Nucleus accumbens (tissue), 56 donors: Measurements from ENCODE around the gene SFXN3.
"Not testable (repeated sequence)": the region's sequence is repeated elsewhere in the genome, so short reads cannot be mapped to it uniquely, and the experiment has no call there.

Source experiments
- DNase-seq, 56 donors: peaks; one replicate each; lab custom pipeline; 2025; lab: John Stamatoyannopoulos, UW

The SFXN3 gene

DNA sequence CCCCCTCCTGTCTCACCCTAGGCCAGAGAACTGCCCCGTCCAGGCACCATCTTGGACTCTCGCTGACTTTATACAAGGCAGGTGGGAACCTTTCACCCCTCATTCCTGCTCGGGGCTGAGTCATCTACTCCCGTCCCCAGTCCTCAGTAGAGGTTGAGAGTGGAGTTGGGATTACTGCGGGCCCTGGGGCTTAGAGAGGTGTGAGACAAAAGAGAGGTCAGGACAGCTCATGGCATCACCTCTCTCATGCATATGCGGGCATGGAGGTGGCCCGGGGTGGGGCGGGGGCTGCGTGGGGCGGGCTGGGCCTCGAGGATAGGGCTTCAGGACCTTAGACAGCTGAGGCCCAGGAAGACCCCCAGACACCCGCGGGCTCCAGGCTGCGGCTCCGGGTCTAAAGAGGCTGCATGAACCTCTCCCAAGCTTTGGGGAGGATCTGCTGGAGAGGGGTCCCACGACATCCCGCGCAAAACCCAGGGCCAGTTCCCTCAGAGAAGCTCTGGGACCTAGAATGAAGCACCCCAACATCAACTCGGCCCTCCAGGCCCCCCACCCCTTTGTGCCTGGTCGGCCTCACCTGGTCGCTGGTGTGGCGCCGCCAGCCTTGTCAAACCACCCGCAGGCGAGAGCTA is 422 bp upstream of the SFXN3 start:
- DNase-seq = no peak

- peak; percentile 24 to 93 (median 79) for DNase-seq
Observed at GRCh38 chr10:101031796-101032636, 982 bp downstream of the SFXN3 start.

DNA sequence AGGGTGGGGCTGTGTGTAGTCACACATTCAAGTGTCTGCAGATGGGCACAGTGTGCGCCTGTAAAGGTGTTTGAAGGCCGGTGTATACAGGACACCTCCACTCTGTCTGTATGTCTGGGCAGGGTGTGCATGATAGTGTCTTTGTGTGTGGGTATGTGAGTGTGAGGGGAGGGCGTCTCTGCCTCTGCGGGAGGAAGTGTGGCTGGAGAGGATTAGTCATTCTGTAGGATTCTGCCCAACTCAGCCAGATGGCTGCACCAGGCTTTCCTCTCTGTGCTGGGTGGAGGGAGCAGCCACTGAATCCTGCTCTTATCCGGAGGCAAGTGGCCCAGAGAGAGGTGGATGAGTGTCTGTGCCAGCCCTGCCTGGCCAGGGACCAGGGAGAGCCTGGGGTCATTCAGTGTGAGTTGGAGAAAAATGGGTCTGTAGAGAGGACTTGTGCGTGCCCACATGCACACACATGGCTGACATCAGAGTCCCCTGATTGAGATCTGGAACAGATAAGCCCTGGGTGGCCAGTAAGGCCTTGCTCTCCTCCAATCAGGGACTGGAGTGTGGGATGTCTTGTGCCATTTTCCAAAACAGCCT is 1.7 kb downstream of the SFXN3 start:
- DNase-seq = peak in 39 of 56 donors; percentile 50 to 85 (median 73)

DNA sequence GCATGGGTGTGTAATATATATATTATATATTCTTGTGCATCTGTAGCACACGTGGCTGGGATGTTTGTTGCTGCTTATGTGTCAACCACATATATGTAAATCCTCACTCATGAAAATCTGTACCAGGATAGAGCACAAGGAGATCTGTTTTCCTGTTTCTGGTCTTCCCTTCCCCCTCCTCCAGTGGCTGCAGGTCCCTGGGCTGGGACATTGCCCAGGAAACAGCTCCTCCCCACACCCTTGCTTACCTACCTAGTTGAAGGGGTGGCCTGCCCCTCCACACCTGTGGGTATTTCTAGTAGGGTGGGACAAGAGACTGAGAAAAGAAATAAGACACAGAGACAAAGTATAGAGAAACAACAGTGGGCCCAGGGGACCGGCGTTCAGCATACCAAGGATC is 2.2 kb downstream of the SFXN3 start:
- DNase-seq = no peak

- not testable (repeated sequence) for DNase-seq
Observed at GRCh38 chr10:101034404-101034803, 3.4 kb downstream of the SFXN3 start.

- DNase-seq = no peak
Observed at GRCh38 chr10:101035314-101035713, 4.3 kb downstream of the SFXN3 start.

- no peak for DNase-seq
Observed at GRCh38 chr10:101035916-101036702, 5.1 kb downstream of the SFXN3 start.

DNA sequence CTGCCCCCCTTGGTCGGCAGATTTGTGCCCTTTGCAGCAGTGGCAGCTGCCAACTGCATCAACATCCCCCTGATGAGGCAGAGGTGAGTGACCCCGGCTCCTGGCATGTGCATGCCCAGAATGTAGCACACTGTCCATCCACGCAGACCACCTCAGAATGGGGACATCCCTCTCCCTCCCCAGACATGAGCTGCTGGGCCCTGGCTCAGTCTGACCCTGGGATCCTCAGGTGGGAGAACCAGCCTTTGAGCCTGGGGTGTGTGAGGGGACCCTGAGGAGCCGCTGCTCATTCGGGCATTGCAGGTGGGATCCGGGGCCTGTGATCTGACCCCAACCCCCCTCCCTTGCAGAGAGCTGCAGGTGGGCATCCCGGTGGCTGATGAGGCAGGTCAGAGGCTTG is 5.7 kb downstream of the SFXN3 start:
- no peak for DNase-seq

DNA sequence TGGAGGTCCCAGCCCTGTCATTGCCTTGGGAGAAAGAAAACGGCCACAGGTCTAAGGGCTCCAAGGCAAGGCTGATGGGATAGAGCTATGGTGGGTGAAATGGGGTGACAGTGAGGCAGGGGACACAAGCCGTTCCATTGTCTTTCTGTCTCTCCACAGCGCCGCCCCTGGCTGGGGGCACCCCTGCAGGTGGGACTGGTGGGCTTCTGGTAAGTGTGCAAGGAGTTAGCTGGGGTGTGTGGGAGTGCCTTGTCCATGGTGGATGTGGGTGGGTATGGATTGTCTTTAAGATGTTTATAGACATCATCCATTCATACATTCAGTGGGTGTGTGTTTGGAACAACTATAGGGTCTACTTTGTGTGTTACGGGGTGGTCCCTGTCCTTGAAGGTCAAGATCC is 7.5 kb downstream of the SFXN3 start:
- DNase-seq = no peak

DNA sequence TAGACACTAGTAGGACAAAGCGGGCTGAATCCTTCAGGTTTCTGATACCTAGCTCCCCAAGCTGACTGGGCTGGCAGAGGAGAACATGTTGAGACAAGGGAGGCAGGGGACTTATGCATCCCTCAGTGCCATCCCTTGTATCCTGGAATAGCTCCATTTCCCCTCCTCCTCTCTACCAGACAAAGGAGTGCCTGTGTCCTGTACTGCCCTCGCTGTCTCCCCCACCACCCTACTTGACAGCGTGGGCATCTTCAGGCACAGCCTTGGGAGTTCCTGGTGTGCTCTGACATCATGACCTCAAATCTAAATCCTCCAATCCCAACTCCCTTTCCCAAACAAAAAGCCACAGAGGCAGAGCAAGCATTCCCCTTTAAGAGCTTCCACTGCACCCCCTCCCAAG is 9.0 kb downstream of the SFXN3 start:
- DNase-seq = peak in 3 of 56 donors; percentile 5 to 25 (median 11)

DNA sequence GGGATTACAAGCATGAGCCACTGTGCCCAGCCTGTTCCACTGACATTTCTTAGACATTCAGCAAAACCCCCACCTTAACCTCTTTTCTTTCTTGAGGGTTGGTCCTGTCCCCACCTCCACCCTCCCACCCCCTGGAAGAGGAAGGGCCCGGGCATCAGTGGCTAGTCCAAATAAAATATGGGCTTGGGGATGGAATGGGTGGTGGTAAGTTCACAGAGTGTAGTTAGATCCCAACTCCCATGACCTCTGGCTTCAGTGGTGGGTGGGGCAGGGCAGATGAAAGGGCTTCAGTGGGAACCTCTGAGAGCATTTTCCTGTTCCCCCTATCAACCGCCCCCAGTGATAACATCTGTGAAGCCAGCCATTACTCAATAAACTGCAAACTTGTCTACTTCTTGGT is 9.8 kb downstream of the SFXN3 start:
- DNase-seq = peak in 1 of 56 donors; percentile 11

DNA sequence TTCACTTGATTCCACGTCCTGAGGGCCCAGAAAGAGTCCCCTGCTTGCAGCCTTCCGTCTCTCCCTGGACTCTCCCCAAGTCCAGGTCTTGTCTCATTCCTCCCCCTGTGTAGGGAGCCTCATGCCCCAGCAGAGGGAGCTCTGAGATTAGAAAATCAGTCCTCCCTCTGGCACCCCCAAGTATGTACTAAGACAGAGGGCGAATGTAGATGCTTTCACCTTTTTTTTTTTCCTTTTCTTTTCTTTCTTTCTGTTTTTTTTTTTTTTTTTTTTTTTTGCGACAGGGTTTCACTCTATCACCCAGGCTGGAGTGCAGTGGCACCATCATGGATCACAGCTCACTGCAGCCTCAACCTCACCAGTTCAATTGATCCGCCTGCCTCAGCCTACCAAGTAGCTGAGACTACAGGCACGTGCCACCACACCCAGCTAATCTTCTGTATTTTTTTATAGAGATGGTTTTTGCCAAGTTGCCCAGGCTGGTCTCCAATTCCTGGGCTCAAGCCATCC is 10.3 kb downstream of the SFXN3 start:
- peak in 52 of 56 donors; percentile 10 to 88 (median 62) for DNase-seq

GRCh38 chr10:101042118-101042517 is 11.1 kb downstream of the SFXN3 start:
- DNase-seq = no peak

GRCh38 chr10:101042667-101043362 is 11.8 kb downstream of the SFXN3 start:
- peak in 55 of 56 donors; percentile 20 to 92 (median 74) for DNase-seq

DNA sequence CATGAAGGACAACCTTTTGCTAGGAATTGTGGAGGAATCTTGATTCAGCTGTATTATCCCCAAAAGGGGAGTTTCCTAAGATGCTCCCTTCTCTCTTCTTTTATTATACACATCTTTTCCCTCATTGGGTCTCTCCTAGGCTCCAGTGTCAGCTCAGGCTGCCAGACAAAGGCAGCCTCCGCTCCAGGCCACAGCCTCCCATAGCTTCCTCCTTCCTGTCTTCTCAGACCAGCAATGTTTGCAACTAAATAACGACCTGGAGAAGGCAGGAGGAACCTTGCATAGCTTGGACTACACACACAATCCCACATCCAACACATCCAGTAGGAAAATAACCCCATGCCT is 12.3 kb downstream of the SFXN3 start:
- no peak for DNase-seq

DNA sequence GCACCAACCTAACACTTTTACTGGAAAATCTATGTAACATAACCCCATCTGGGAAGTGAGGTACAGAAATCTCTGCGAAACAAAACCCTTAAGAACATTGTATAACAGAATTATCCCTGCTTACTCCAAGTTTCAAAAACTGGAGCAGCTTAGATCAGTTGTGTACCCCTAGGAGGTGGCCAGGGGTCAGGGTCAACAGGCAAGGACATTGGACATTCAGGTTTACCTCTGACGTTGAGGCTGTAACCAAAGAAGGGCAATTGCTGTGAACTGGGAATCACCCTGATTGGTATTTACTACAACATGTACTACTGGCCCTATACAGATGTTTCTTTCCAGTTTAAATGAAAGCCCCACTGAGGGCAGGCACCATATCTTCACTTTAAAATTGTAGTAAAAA is 13.1 kb downstream of the SFXN3 start:
- no peak for DNase-seq

DNA sequence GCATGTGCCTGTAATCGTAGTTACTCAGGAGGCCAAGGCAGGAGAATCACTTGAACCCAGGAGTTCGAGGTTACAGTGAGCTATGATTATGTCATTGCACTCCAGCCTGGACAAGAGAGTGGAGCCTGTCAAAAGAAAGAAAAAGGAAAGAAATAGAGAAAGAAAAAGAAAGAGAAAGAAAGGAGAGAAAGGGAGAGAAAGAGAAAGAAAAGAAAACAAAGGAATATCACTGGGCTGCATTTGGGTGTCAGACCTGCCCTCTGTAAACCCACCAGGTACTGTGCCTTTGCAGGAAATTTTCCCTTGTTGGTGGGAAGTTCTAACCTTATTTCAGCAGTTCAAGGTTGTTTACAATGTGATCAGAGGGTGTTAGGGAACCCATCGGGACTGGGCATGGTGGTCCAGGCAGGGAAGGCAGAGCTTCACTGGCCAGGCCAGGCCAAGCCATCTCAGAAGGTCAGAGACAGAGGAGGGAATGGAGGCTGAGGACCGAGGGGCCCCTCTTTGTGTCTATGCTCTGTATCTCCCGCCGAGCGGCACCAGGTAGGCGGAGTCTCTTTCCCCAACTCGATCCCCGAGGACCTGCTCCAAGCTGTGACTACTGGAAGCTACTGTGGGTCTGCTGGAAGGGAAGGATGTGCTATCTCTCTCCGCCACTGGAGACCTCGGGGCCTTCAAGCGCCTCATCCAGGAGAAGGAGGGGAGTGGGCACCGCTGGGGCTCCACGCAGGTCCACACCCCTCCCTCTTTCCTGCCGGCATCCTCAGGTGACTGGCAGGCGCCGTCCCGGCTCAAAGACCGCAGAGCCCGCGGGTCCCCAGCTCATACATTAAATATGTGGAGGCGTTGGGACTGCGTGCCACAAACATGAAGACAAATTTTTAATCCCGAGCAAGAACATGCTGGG is 15.6 kb downstream of the SFXN3 start:
- no peak for DNase-seq

DNA sequence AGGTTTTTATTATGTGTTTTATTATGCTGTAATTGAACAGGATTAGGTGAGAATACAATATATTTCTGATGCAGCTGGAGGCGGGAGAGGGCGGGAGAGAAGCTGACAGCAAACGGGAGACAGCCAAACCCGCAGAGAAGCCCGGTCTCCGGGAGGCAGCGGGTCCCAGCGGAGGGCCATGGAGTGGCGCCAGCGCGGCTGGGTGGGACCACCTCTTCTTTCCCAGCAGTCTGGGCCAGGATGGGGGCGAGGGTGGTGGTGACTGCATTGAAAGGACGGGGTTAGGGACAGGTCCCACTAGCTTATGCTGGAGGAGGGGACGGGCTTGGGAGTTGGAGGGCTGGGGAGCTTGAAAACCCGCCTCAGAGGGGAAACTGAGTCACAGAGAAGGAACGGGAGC is 16.2 kb downstream of the SFXN3 start:
- no peak for DNase-seq
